Esophagus muscularis mucosa (tissue), 4 donors: ENCODE measurements around the gene CABLES1.

ENCODE experiments used
- EP300 ChIP-seq: sonication (generic); formaldehyde crosslinking; IDR thresholded peaks from one replicate; pipeline ENCODE4 v1.6.1; 2017; ENCODE audit warnings: antibody characterized with exemption
- POLR2A ChIP-seq: fragments of 450-650 bp; IDR thresholded peaks from one replicate; pipeline ENCODE4 v1.6.1; 2017; ENCODE audit warnings: antibody characterized with exemption, moderate library complexity, mild to moderate bottlenecking, low read depth
- POLR2AphosphoS5 ChIP-seq, 2 donors: sonication (generic); formaldehyde crosslinking; IDR thresholded peaks; one replicate each; pipeline ENCODE4 v1.6.1; 2017; ENCODE audit warnings: antibody characterized with exemption in 2 of 2
- TF ChIP-seq, protein P1 (sequence below), 3 experiments: fragments of 200-600 bp in 2 of 3; fragments of 450-650 bp in 1 of 3; sonication (generic) in 2 of 3; IDR thresholded peaks; one replicate each; pipeline ENCODE4 v1.5.1; 2017 to 2019; ENCODE audit warnings: antibody characterized with exemption in 3 of 3, mild to moderate bottlenecking in 2 of 3, moderate library complexity in 1 of 3

DNA sequence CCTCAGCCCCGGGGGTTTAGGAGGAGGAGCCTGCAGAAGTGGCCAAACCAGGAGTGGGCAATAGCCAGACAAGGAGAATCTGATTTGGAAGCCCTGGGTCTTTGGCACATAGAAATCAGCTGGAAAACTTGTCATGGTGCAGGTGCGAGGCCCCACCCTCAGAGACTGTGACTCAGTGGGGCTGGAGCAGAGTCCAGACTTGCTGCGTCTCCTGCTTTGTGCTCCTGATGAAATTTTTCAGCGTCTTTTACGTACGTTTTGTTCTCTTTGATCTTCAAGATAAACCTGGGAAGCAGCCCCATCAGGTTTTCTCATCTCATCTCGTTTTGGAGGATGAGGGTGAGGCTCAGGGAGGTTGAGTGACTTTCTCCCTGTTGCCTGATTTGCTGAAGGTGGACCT, 114.1 kb downstream of the CABLES1 start:
- TF ChIP-seq, protein P1, sequence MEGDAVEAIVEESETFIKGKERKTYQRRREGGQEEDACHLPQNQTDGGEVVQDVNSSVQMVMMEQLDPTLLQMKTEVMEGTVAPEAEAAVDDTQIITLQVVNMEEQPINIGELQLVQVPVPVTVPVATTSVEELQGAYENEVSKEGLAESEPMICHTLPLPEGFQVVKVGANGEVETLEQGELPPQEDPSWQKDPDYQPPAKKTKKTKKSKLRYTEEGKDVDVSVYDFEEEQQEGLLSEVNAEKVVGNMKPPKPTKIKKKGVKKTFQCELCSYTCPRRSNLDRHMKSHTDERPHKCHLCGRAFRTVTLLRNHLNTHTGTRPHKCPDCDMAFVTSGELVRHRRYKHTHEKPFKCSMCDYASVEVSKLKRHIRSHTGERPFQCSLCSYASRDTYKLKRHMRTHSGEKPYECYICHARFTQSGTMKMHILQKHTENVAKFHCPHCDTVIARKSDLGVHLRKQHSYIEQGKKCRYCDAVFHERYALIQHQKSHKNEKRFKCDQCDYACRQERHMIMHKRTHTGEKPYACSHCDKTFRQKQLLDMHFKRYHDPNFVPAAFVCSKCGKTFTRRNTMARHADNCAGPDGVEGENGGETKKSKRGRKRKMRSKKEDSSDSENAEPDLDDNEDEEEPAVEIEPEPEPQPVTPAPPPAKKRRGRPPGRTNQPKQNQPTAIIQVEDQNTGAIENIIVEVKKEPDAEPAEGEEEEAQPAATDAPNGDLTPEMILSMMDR (IDR thresholded peaks at IDR 0.05), result no peak
- no peak for TF ChIP-seq POLR2AphosphoS5 (IDR thresholded peaks at IDR 0.05)
- TF ChIP-seq POLR2A, result no peak
- no peak for TF ChIP-seq EP300
